ENCODE data around the gene EBI3.
A peak's percentile ranks its signal among the peaks of the same experiment; 100 is the strongest.

EBI3 gene

GRCh38 chr19:4246767-4247593, 17.7 kb downstream of the EBI3 start, which contains the start of gene YJU2:
Gene YJU2, plus strand, starts transcription at chr19:4247080. Its CDS starts 67 bp downstream, at chr19:4247147.
- H3K4me3 ChIP-seq (ENCODE audit: low read depth, low read length) = peak within 1 kb of the TSS; percentile 57

DNA sequence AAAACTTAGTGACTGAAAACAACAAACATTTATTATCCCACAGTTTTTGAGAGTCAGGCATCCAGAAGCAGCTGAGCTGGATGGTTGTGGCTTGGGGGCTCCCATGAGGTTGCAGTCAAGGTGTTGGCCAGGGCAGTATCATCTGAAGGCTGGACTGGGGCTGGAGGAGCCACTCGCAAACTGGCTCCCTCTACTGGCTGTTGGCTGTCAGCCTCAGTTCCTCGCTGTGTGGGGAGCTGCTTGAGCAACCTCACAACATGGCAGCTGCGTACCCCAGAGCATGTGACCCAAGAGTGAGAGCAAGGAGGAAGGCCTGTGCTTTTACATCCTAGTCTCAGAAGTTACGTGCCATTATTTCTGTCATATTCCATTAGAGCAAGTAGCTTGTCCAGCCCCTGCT, 27.2 kb downstream of the EBI3 start:
- no peak overlapping the region for H3K4me3 ChIP-seq (ENCODE audit: low read depth, low read length)
- TF ChIP-seq CTCF (IDR thresholded peaks at IDR 0.05; ENCODE audit: control insufficient read depth, extremely low read depth, insufficient read depth) = no peak
- DNase-seq (ENCODE audit: low read depth) = no peak

More at GRCh38 chr19:4246767-4247593, 17.7 kb downstream of the EBI3 start, which contains the start of gene YJU2:
- peak; percentile 56 for TF ChIP-seq CTCF (IDR thresholded peaks at IDR 0.05; ENCODE audit: control insufficient read depth, extremely low read depth, insufficient read depth)
- peak; percentile 97 for DNase-seq (ENCODE audit: low read depth)

- H3K4me3 ChIP-seq (ENCODE audit: low read depth, low read length) = no peak overlapping the region
- DNase-seq (ENCODE audit: low read depth) = no peak
Observed at GRCh38 chr19:4257025-4257424, 27.7 kb downstream of the EBI3 start.

DNA sequence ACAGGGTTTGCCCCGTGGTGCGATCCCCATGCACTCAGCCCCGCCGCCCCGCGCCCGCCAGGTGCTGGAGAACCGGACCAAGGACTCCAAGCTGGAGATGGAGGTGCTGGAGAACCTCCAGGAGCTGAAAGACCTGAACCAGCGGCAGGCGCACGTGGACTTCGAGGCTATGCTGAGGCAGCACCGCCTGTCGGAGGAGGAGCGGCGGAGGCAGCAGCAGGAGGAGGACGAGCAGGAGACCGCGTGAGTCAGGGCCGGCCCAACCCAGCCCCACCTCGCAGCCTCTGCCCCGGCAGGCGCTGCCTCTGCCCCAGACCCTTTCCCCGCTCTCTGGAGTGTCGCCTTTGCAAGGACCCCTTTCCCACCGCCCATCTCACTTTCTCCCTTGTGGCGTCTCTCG, 28.9 kb downstream of the EBI3 start:
- TF ChIP-seq CTCF (IDR thresholded peaks at IDR 0.05; ENCODE audit: control insufficient read depth, extremely low read depth, insufficient read depth) = no peak
- no peak for DNase-seq (ENCODE audit: low read depth)
- no peak overlapping the region for H3K4me3 ChIP-seq (ENCODE audit: low read depth, low read length)

More at GRCh38 chr19:4257025-4257424, 27.7 kb downstream of the EBI3 start:
- TF ChIP-seq CTCF (IDR thresholded peaks at IDR 0.05; ENCODE audit: control insufficient read depth, extremely low read depth, insufficient read depth) = no peak

DNA sequence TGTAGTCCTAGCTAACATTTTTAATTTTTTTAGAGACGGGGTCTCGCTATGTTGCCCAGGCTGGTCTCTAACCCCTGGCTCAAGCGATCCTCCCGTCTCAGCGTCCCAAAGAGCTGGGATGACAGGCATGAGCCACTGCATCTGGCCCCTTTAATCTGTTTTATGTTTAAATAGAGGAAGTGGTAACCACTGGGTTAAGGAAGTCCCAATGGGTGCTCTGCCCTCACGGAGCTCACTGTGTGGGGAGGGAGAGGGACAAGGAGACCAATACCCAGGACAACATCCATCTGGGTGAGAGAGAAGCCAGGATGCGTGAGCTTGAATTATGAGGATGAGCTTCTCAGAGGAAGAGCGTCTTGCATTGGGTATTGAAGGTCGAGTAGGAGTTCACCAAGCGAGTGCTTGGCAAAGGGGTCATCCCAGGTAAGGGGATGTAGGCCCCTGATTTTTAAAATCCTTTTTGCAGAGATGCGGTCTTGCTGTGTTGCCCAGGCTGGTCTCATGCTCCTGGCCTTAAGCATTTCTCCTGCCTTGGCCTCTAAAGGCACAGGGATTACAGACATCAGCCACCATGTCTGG, 31.4 kb downstream of the EBI3 start:
- no peak overlapping the region for H3K4me3 ChIP-seq (ENCODE audit: low read depth, low read length)
- no peak for DNase-seq (ENCODE audit: low read depth)
- no peak for TF ChIP-seq CTCF (IDR thresholded peaks at IDR 0.05; ENCODE audit: control insufficient read depth, extremely low read depth, insufficient read depth)

DNA sequence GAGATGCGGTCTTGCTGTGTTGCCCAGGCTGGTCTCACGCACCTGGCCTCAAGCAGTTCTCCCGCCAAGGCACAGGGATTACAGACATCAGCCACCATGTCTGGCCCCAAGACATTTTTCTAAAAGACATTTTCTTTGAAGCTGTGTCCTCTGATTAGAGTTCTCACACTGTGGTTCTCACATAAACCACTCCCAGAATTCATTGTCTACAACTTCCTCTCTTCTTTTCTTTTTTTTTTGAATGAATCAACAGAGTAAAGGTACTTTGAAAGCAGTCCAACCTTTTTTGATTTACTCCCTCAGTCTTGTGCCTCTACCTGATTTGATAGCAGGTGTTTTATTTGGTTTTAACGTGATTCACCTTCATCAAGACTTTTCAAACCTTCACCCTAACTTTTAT, 35.5 kb downstream of the EBI3 start:
- no peak for TF ChIP-seq CTCF (IDR thresholded peaks at IDR 0.05; ENCODE audit: control insufficient read depth, extremely low read depth, insufficient read depth)
- no peak for DNase-seq (ENCODE audit: low read depth)
- H3K4me3 ChIP-seq (ENCODE audit: low read depth, low read length) = no peak overlapping the region

Measured in LNCaP clone FGC (cell line).